NCI-H524 treated with DMSO at 0.1 percent for 48 hours (cell line): ENCODE measurements around the gene NOL3.

Source experiments
- DNase-seq: peaks from one replicate; lab custom pipeline; 2025; lab: John Stamatoyannopoulos, UW

Gene NOL3

DNA sequence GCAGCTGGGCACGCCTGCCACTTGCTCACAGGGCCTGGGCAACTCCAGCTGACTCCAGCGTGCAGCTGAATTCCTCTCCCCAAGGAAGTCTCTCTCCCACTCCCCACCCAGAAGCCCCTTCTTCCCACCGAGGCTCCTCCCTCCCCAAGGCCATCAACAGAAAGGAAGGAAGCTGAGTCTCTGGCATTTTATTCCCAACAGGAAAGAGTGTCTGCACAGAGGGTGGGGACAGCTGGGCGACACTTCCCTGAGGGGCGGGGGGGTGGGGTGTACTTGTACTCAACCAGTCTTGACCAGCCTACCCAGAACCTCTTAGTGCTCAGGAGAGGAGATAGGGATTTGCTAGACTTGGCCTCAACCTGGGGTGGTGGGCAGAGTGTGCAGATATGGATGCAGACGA is 19.7 kb downstream of the NOL3 start, which contains the start of gene EXOC3L1:
Gene EXOC3L1, minus strand, starts transcription at position 96 of the 400 bp plus-strand sequence. CDS start 460 bp downstream, outside the sequence.
- no peak for DNase-seq

DNA sequence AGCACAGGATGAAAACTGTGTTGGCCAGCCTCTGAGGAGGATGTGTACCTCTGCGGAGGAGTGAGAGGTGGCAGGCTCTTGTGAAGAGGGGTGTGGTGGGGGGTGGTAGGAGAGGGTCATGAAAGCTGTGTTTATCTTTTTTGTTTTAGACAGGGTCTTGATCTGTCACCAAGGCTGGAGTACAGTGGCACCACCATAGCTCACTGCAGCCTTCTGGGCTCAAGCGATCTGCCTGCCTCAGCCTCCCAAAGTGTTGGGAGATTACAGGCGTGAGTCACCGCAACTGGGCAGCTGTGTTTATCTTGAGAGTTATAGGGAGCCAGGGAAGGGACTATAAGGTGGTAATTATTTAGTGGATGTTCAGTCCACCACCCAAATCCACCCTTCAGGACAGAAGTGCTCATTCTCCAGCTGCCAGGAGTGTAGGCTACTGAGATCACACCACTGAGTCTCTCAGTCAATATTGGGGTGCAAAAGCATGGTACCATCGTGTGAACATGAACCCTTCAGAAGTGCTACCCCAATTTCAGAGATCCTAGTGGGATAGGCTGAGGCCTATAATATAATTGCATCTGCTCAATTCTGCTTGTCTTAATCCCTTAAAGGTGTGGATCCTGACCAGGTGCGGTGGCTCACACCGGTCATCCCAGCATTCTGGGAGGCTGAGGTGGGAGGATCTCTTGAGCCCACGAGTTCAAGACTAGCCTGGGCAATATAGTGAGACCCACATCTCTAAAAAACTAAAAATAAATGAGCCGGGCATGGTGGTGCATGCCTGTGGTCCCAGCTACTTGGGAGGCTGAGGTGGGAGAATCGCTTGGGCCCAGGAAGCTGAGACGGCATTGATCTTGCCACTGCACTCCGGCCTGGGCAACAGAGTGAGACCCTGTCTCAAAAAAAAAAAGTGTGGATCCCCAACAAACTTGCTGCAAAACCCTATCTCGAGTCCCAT is 20.4 kb downstream of the NOL3 start:
- no peak for DNase-seq

DNA sequence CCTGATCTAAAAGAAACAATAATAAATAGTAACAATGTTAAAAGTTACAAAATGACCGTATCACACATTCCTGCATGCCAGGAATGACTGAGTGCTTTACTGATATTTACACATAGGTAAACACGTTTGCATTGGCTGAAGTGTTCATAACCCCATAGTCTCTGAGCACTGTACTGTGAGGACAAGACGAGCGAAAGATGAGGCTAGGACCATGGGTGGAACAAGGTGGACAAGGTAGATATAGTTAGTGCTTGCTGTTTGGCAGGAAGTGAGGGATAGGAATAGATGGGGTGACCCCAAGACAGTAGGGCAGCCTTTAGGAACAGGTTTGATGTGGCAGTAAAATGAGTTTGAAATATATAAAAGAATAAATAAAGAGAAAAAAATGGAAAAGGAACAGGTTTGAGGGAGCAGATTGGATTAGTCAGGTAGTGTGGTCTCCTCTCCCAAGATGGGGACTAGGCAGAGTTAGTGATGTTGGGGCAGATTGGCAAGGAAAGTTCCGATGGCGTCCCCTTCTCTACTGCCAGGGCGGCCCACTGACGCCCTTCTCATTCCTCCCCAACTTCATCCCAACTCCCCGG is 21.2 kb downstream of the NOL3 start:
- DNase-seq: no peak

DNA sequence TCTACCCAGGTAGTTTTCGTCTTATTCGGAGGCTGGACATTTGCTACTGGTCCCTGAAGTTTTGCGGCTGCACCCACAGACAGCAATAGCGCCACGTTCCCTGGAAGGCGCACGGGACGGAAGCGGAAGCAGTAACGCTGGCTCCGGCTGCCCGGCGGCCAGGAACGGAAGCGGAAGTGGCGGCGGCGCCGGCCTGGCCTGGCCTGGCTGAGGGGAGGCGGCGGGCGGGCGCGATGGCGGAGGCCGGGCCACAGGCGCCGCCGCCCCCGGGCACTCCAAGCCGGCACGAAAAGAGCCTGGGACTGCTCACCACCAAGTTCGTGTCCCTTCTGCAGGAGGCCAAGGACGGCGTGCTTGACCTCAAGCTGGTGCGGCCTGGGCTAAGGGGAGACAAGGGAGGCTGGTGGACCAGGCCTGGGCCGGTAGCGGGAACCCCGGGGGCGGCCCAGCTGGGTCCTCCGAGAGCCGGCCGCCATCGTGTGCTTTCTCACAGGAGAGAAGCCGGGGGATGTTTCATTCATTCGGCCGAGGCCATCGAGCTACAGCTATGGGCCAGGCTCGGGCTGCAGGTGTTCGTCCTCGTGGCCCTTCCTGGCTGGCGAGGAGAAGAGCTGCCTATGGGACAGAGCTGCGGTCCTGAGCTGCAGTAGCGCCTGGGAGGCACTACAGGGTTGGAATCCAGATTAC is 21.8 kb downstream of the NOL3 start, which contains the start of gene E2F4:
Gene E2F4, plus strand, starts transcription at position 161 of the 687 bp plus-strand sequence. Its CDS starts 73 bp downstream, at position 234.
- peak; percentile 47 for DNase-seq

DNA sequence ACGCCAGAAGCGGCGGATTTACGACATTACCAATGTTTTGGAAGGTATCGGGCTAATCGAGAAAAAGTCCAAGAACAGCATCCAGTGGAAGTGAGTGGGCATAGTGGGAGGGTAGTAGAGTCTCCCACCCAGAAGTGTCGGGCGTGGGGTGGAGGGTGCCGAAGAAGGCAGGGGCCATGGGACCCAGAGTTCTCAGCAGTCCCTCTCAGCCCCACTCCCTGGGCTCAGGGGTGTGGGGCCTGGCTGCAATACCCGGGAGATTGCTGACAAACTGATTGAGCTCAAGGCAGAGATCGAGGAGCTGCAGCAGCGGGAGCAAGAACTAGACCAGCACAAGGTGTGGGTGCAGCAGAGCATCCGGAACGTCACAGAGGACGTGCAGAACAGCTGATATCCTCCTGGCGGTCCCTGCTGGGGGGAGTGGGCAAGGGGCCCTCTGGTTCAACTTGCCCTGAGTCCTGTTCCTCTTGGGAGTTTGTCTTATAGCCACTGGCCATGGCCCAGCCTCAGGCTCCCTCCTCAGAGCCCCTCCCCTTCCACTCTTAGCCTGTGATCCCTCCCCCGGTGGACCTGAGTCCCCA is 22.5 kb downstream of the NOL3 start:
- no peak for DNase-seq

DNA sequence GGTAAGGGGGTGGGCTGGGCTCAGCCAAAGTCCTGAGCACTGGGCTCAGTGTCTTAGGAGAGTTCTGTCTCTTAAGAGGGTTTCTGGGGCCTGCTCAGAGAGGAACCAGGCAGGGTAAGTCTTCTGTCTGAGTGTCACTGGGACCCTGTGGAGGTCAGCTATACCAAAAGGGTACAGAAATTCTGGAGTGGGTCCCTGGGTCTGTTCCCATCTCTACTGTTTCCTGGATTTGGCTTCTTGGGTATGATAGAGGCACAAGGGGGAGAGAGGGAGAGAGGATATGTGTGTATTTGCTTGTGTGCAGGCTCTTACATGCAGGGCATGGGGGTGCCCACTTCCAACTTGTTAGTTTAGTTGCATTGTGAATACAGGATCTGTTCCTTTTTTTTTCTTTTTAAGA is 23.2 kb downstream of the NOL3 start:
- no peak for DNase-seq

DNA sequence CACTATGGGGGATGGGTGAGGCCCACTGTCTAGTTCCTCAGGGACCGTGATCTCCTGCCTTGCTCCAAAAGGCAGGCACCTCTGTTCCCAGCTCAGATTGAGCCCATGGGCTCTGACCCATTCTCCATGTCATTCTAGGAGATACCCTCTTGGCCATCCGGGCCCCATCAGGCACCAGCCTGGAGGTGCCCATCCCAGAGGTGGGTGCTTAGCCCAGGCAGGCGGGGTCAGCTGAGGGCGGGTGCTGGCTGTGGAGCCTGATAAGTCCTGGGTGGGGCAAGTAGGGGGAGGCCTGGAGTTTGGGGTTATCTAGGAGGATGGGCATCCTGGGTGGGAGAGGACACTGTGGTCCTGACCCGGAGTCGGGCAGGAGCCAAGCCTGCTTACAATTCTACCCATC is 23.9 kb downstream of the NOL3 start:
- DNase-seq: no peak

DNA sequence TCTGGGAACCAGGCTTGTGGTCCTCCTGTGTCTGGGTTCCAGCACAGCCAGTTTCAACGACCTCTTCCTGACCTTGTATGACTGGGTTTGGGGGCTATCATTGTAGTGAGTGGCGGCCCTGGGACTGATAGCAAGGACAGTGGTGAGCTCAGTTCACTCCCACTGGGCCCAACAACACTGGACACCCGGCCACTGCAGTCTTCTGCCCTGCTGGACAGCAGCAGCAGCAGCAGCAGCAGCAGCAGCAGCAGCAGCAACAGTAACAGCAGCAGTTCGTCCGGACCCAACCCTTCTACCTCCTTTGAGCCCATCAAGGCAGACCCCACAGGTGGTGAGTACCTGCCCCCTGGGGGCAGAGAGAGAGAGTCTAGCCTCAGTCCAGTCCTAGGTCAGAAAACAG is 25.3 kb downstream of the NOL3 start:
- DNase-seq: no peak

DNA sequence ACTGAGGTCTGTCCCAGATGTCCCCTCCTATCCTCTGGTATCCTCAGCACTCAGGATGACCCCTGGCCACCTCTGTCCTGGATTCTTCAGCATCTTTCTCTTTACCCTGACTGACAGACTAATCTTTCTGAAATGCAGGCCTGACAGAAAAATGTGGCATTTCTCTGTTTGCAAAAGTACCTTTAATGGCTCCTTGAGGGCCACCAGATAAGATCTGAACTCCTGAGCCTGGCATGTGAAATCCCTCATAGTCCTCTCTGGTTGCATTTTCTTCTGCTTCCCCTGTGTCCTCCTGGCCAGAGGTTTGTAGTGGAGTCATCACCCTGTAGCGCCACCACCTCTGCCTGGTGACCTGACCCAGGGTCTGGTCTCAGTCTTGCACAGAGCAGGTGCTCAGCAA is 26.5 kb downstream of the NOL3 start:
- no peak for DNase-seq

DNA sequence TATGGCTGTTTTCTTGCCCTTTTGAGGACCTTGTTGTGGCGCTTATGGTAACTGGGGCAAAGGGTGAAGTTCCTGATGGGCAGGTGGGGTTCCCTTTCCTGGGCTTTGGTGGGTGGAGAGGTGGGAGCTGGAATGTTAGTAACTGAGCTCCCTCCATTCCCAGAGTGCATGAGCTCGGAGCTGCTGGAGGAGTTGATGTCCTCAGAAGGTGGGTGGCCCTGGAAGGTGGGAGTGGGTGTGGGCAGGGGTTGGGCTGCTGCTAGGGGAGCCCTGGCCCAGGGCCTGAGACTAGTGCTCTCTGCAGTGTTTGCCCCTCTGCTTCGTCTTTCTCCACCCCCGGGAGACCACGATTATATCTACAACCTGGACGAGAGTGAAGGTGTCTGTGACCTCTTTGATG is 27.4 kb downstream of the NOL3 start:
- DNase-seq: no peak

DNA sequence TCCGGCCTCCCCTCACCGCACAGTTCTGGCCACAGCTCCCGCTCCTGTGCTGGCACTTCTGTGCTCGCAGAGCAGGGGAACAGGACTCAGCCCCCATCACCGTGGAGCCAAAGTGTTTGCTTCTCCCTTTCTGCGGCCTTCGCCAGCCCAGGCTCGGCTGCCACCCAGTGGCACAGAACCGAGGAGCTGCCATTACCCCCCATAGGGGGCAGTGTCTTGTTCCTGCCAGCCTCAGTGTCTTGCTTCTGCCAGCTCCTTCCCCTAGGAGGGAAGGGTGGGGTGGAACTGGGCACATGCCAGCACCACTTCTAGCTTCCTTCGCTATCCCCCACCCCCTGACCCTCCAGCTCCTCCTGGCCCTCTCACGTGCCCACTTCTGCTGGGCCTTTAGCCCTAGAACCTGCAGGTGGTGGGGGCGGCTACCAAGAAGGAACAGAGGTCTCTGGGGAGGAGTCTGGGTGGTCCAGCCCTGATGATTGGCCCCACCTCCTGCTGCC is 27.9 kb downstream of the NOL3 start:
- DNase-seq: no peak

DNA sequence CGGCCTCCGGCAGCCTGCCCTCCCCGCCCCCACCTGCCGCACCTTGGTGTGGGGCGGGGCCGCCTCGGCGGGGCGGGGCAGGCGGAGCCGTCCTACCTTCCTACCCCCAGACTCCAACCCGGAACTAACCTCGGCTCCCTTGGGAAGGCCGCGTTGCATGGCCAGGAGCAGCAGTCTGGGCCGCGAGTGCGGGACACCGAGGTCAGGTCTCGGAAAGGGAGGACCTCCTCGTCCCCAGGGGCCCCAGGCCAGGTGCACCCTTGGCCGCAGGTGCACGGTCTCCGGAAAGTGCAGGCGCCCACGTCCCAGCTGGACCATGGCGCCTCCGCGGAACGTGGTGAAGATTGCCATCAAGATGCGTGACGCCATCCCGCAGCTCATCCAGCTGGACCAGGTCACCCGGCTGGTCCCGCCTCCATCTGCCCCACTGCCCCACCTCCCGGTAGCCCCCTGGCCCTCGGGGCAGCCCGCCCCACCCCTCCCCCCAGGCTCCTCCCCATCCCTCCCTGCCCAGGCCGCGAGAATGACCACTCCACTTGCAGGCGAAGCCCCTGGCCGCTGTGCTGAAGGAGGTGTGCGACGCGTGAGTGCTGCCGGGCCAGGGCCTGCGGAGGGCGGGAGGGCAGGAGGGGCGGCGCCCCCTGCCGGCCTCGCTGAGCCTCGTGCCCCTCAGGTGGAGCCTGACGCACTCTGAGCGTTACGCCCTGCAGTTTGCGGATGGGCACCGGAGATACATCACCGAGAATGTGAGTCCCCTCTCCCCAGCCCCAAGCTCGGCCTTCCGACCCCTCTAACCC is 28.9 kb downstream of the NOL3 start, which contains the start of gene ELMO3:
Gene ELMO3, plus strand, starts transcription at position 121 of the 797 bp plus-strand sequence. Its CDS starts 196 bp downstream, at position 317.
- DNase-seq: no peak

DNA sequence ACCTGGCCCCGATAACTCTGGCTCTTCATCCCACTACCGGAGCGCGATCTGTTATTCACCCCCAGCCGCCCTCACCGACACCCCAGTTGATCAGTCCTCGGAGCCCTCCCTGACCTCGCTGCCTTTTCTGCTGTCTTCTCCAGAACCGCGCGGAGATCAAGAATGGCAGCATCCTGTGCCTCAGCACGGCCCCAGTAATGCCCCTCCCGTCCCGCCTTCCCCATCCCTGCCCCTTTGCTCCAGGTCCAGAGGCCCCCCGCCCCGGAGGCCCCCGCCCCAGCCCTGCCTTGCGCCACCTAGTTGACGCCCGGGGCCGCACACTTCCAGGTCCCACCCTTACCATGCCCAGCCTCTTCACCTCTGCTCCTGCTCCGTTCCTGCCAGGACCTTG is 29.5 kb downstream of the NOL3 start:
- no peak for DNase-seq

DNA sequence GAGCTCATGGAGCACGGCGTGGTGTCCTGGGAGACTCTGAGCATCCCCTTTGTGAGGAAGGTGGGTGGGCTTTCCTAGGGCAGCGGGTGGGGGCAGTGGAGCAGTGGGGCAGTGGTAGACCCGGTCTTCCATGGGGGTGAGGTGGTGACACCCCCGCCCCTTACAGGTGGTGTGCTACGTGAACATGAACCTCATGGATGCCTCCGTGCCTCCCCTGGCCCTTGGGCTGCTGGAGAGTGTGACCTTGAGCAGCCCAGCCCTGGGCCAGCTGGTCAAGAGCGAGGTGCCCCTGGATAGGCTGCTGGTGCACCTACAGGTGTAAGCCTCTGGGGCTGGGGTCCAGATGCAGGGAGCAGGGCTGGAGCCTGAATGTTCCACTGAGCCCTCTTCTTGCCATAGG is 30.2 kb downstream of the NOL3 start:
- DNase-seq: no peak

DNA sequence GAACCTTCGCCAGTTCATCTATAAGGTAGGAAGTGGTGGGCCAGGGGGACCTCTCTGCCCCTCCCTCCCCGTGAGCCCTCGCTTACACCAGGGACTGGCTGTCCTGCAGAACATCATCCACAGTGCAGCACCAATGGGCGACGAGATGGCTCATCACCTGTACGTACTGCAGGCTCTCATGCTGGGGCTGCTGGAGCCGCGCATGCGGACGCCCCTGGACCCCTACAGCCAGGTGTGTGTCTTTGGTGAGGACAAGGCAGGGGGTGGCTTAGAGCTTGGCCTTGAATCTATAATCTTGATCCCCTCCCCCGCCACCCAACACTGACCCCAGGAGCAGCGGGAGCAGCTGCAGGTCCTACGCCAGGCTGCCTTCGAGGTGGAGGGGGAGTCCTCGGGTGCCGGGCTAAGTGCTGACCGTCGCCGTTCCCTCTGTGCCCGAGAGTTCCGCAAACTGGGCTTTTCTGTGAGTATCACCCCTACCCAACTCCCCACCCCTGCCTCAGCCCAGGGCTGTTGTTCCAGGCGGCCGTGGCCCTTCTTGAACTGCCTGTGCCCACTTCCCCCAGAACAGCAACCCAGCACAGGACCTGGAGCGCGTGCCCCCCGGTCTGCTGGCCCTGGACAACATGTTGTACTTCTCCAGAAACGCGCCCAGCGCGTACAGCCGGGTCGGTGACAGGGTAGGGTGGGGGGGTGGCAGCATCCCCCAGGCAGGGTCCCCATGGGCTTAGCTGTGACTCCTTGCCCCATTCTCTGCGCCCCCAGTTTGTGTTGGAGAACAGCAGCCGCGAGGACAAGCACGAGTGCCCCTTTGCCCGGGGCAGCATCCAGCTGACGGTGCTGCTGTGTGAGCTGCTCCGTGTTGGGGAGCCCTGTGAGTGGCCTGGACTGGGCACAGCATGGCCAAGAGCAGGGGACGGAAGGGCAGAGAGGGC is 31.3 kb downstream of the NOL3 start:
- DNase-seq: no peak

DNA sequence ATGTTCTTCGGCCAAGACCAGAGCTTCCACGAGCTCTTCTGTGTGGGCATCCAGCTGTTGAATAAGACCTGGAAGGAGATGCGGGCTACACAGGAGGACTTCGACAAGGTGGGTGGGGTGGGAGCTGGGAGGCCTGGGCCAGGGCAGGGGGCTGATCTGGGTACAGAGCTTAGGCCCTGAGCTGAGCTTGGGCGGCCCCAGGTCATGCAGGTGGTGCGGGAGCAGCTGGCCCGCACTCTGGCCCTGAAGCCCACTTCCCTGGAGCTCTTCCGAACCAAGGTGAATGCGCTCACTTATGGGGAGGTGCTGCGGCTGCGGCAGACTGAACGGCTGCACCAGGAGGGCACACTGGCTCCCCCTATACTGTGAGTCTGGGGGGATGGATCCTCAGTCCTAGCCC is 32.1 kb downstream of the NOL3 start:
- DNase-seq: no peak

DNA sequence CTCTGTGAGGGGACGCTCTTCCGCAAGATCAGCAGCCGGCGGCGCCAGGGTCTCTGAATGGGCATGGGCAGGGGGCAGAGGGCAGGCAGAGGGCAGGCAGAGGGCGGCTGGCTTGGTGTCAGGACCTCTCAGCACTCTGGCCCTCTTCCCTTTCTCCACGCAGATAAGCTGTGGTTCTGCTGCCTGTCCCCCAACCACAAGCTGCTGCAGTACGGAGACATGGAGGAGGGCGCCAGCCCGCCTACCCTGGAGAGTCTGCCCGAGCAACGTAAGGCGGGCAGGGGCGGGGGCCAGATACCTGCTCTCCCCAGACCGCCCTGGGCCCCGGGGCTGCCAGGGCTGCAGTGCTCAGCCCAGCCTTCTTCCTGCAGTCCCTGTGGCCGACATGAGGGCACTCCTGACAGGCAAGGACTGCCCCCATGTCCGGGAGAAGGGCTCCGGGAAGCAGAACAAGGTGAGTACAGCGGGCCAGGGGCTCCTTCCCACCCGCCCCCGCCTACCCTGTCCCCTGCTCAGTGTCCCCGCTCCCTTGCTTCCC is 32.7 kb downstream of the NOL3 start:
- DNase-seq: no peak

DNA sequence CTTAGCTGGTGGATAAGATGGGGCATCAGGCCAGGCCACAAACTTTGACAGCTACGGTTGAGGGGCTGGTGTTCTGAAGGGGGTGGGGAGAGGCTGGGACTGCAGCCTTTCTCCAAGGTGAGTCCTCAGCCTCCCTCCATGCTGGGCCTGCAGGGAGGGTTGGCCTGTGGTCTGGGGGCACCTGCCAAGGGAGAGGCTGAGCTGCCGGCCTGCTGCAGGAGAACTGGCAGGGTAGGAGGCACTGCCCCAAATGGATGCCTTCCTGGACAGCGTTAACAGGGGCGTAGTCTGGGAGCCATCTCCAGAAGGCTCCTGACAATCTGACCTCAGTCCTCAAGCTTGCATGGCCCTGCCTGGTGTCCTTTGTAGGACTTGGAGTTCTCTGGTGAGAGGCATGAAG is 33.7 kb downstream of the NOL3 start:
- DNase-seq: no peak

DNA sequence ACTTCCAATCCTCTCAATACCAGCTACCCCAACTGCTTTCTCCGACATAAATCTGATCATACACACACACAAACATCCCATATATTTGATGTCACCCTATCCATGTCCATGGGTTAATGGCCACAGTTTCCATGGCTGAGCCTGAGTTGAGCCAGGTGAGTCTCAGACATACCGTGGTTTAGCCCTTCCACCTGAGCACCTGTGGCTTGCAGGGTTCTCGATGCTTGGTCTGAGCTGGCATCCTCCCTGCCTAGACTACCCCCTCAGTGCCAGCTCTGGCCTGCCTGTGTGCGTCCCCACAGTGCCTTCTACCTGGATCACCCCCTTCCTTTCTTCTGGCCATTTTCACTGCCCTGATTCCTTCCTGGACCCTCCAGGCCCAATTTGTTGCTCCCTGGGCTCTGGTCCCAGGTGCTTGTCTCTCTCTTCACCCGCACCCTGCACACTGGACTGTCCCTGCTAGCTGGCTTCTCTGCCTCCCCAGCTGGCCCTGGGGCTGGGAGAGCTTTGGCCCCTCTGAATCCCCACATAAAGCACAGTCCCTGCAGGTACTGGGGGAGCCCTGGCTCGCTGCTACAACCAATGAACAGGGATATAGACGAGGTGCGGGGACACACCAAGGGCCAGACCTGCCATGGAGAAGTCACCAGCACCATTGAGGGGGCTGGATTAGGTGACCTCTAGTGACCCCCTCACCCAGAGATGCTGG is 35.9 kb downstream of the NOL3 start:
- no peak for DNase-seq
